GM10847 (cell line): ENCODE measurements around the gene EVA1A.

ENCODE experiments used
- POLR2A ChIP-seq: IDR thresholded peaks from 2 replicates; pipeline ENCODE4 v1.6.1; 2011; ENCODE audit not compliant: insufficient read length; ENCODE audit errors: extremely low read depth

EVA1A gene

DNA sequence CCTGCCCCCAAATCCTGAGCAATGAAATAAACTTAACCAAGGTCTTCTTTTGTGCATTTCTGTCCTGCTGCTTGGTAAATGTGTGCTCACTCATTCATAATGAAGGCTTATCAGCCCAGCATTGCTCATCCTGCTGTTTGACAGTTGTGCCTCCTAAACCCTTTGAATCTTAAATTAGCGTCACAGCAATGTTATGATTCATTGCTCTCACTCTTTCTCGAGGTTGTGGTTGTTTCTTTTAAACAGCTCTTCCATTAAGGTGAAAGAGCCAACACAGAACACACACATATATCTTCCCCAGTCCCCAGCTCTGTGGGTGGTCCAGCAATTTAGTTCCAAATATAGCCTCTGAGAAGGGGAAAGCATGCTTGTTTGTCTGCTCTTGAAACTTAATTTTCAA lies 84.0 kb downstream of the EVA1A start:
- no peak for TF ChIP-seq POLR2A

DNA sequence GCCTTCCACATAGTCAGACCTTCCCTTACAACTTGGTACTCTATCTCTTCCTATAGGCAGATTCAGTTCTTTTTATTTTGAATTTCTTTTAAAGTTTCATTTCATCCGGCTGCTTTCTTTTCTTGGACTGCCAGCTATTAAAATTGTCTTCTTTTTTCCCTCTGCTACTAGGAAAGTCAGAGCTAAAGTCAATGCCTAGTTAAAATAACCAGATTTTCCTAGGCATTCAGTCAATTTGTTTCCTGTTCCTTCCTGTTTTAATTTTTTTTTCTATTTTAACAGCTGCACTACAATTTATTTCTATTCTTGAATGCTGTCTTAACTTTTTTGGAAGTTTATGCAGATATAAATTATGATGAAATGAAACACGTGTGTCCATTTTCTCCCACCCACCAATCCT lies 84.8 kb downstream of the EVA1A start:
- no peak for TF ChIP-seq POLR2A

DNA sequence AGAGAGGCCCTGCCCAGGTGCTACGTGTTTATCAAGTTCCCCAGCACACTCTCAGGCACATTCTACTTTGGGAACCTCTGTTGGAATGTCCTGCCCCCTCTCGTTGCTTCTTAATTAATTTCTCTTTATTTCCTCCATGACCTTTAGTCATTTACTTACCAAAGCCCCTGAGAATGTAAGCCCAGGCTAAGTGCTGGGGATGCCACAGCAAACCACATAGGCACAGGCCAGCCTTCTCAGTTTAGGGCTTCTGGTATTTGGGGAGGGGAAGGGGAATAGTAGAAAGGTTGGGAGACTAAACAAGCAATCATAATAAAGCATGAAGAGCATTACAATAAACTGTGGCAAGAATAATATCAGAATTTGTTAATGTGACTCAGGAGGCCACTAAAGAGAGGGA lies 85.7 kb downstream of the EVA1A start:
- TF ChIP-seq POLR2A, result no peak

DNA sequence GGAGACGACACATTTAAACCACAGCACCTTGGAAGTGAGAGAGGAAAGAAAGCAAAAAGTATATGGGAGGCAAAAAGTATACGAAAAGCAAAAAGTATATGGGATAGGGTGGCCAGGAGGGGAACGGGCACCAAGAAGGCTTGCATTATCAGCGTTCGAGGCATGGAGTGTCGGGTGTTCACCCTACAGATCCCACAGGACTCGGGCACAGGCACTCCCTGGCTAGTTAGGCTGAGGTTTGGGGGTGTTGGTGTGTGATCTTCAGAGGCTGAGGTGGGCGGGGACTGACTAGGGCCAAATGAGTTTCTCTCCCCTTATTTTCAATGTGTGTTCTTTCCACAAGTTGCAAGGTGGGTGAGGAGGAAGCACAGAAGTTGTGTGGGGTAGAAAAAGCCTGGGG lies 86.6 kb downstream of the EVA1A start:
- no peak for TF ChIP-seq POLR2A

DNA sequence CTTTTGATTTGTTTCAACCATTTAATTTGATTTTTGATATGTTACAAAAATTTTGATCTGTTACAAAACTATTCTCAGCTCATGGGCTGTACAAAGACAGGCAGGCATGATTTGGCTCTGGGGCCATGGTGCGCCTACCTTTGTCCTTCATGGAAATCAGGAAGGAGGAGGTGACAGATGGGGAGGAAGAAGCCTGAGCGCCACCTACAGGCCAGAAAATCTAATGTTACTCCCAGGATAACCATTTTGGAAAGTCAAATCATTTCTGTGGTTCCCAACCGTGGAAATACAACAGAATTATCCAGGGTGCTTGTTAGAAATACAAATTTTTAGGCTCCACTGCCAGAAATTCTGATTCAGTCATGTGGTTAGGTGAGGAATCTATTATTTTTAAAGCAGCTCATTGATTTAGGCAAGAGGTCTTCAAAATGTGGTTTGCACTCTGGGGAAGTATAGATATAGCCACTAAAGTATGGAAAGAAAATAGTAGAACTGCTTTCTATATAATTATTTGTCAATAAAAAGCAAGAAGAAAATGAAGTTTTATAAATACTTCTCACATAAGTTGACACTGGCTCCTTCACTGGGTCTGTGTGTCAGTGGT lies 93.9 kb downstream of the EVA1A start:
- no peak for TF ChIP-seq POLR2A

DNA sequence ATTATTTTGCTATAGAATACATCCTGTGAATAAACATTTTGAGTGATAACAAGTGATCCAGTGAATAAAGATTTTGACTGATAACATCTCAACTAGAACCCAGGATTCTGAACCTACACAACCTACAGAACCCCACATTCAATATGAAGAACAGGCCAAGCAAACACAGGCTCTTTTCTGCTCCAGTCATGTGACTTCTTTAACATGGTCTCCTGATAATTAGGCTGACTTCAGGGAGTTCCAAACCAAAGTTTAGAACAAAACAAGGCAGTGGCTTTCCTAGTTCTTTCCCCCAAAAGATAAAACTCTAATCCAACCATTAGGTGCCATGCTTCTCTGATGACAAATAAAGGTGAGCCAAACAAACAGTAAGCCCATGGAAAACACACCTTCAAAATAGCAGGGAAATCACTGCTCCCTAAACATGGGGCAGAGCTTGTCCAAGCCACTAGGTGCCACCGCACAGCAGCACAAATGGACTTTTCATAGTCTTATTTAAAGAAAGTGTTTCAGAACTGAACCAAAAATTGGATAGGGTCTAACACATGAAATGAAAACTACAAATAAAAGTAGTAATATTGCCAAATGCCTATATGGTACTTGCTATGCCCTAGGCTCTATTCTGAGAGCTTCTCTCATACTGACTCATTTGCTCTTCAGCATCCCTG lies 95.3 kb downstream of the EVA1A start:
- TF ChIP-seq POLR2A, result no peak

DNA sequence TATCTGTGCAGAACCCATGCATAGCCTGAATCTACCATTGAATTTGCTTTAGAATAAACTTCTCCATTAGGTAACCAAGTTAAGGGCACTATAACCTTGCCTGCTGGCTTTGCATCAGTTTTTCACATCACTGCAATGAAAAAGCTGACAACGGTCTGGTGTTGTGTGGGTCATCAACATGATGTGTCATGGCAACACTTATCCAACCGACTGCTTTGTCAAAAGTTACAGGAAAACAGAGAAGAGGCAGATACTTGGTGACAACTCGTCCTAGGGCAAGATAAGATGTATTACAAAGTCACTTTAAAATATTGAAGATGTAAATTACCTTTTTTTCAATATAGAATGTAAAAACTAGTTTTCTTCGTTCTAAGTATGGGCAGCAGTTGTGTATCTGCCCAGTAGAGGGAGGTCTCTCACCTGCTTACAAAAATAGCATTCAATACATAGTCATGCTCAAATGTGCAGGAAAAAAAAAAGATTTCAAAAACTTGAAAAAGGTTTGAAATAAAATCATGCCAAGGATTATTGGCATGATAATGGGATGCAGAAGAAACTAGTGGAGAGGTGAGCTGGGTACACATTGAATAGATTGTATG lies 96.3 kb downstream of the EVA1A start:
- no peak for TF ChIP-seq POLR2A

DNA sequence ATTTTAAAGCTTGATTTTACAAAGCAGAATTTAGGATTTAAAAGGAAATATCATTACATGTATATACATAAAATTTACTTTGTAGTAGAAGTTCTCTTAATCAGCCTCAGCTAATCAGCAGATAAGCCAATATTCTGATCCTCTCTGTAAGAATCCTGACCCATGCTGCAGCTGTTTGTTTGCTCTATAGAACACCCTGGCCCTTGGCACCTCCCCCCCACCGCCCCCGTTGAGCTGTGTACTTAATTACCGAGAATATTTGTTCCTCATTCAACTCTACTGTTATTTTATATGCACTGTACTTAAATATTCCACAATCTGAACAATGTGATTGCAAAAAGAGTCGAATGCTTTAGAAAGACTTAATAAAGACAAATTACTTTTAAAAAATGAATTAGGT lies 98.0 kb downstream of the EVA1A start:
- TF ChIP-seq POLR2A, result no peak

DNA sequence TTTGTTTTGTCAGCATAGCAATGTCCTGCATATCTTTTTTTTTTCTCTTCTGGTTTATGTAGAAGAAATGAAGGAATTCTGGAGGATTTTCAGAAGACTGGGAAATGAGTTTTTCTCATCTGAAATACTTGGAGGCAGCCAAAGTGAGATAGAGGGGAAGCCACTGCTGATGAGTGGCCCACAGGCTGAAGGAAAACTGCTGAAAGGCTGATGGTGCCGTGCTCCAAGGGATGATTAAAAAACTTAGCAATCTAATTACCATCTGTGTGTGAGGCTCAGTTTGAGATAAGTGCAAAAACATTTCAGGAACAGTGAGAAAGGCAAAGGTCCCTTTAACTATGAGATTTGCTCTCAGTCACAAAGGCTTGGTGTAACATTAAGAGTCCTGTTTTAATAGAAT lies 98.5 kb downstream of the EVA1A start:
- no peak for TF ChIP-seq POLR2A

DNA sequence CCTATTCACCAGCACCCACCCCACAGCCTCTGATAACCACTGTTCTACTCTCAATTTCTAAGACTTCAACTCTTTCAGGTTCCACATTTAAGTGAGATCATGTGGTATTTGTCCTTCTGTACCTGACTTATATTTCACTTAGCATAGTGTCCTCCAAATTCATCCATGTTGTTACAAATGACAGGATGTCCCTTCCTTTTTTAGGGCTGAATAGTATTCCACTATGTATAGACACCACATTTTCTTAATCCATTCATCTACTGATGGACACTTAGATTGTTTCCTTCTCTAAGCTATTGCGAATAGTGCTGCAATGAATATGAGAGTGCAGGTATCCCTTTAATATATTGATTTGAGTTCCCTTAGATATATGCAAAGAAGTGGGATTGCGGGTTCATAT lies 100.1 kb downstream of the EVA1A start:
- no peak for TF ChIP-seq POLR2A

DNA sequence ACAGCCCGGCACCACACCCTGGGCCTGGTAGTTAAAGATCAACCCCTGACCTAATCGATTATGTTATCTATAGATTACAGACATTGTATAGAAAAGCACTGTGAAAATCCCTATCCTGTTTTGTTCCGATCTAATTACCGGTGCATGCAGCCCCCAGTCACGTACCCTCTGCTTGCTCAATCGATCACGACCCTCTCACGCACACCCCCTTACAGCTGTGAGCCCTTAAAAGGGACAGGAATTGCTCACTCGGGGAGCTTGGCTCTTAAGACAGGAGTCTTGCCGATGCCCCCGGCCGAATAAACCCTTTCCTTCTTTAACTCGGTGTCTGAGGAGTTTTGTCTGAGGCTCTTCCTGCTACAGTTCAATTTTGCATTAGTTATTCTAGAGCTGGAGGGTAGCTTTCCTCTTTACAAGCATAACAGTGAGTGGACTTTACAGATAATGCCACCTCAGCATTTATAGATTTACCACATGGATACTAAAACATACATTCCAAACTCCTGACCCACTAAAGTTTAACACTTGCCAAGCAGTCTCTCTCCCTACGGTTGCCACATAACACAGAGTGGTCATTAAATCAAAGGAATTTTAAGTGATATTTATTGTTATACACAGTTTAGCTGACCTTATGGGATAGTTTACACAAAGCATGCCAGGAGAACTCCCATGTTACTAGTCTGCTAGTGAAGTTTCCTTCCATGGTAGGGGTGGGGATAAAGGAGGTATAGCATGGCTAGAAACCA lies 101.0 kb downstream of the EVA1A start:
- no peak for TF ChIP-seq POLR2A

DNA sequence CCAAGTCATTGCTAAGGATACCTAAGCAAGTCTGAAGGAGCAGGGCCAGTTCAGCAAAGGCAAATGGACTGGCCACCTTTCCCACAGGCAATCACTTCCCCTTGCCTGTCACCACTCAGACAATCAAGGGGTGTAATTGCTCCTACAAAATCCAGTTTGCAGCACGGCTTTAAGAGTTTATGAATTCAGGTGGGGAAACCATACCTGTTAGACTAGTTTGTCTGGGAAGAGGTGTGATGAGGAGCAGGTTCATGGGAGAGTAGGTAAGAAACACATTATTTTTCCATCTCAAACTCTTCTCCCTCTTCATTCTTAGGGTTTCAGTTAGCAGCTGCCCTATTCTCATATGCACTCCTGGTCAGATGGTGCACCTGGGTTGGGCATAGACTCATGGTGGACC lies 102.5 kb downstream of the EVA1A start:
- no peak for TF ChIP-seq POLR2A

DNA sequence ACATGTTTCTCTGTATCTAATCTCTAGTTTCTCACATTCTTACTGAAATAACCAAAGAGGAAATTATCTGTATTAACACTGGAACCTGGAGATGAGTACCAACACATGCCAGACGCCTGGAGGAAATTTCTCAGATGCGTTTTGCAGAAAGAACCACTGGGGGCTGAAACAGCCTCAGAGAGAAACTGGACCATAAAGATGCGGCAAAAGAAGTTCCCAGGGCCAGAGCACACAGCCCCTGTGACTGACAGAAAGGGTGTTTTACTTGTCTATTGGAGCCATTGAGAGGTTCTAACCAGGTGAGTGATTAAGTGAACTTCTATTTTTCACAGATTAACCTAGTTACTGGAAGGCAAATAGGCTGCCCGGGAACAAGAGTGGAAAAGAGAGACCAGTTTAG lies 103.9 kb downstream of the EVA1A start:
- no peak for TF ChIP-seq POLR2A

DNA sequence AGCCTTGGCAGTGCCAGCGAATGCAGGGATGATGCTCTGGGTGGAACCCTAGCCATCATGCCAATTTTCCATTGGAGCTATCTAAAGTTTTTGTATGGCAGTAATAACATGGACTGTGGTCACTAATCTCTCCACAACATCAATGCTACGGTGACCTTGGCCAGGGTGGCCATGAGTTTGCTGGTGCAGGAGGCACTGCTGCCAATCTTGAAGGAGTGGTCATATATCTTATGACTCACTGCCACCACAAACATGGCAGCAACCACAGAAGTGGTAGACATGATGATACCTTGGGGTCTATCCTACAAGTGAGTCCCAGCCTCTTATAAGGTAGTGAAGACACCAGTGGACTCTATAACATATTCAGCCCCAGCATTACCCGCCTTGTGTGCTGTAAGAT lies 104.6 kb downstream of the EVA1A start:
- TF ChIP-seq POLR2A, result no peak

DNA sequence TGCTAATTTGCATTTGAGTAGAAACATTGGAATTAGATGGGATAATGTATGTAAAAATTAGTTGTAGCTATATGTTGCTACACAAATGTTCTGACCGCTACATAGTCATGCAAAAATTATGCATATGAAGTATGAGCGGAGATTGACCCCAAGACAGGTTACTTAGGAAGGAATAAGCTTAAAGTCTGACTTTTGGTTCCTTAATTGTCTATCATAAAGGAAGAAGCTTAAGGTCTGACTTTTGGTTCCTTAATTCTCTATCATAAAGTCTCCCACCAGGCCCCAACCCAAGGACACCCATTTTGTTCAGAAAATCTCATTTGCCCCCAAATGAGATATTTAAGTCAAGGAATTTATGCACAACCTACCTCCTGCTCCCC lies 106.5 kb downstream of the EVA1A start:
- TF ChIP-seq POLR2A, result no peak
